ENCODE measurements around the gene GRM8.
"Not testable (repeated sequence)": the region's sequence is repeated elsewhere in the genome, so short reads cannot be mapped to it uniquely, and the experiment has no call there.

The GRM8 gene

GRCh38 chr7:126840869-126841268 lies 411.9 kb downstream of the GRM8 start:
- Histone ChIP-seq H3K9ac (ENCODE audit: insufficient read length, low read depth) (no peak overlapping the region), H3K4me1 (ENCODE audit: insufficient read depth, insufficient read length) (no peaks in the 10 kb centered on the region), H3K36me3 (ENCODE audit: insufficient read depth, insufficient read length, low read length) (no peaks in the 10 kb centered on the region), H3K27me3 (ENCODE audit: insufficient read depth, insufficient read length) (no peaks in the 10 kb centered on the region), H3K4me3 (ENCODE audit: insufficient read length, low read depth) (no peak overlapping the region), H3K9me3 (ENCODE audit: insufficient read depth, low read length) (no peaks in the 10 kb centered on the region)
- no peak for TF ChIP-seq SUZ12 (IDR thresholded peaks at IDR 0.05; ENCODE audit: extremely low read depth, insufficient read depth, insufficient read length)
- TF ChIP-seq YY1 (IDR thresholded peaks at IDR 0.05; ENCODE audit: insufficient read depth, insufficient read length) = no peak
- TF ChIP-seq ZNF274 (IDR thresholded peaks at IDR 0.05; ENCODE audit: low read depth, low read length) = no peak
- no peak for DNase-seq (ENCODE audit: low read depth, low spot score)

DNA sequence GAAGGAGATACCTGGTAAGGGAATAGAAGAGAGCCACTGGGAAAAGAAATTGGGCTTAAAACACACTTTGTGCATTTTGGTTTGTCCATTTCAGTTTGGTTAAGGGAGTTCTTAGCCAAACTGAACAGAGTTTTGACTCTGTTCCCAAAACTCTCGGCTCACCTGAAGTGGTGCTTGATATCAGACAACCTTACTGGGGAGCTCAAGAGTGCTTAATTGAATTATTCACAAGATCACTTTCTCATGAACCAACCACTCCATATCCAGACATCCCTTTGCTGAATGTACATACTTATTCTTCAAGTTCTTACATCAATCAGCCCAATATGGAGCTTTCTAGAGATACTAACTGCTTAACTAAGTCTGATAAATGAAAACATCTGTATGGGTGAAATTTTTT lies 413.1 kb downstream of the GRM8 start:
- H3K4me3 ChIP-seq (ENCODE audit: insufficient read length, low read depth) = no peak overlapping the region
- TF ChIP-seq ZNF274 (IDR thresholded peaks at IDR 0.05; ENCODE audit: low read depth, low read length) (no peak), SUZ12 (IDR thresholded peaks at IDR 0.05; ENCODE audit: extremely low read depth, insufficient read depth, insufficient read length) (no peak), YY1 (IDR thresholded peaks at IDR 0.05; ENCODE audit: insufficient read depth, insufficient read length) (no peak)
- no peaks in the 10 kb centered on the region for H3K9me3 ChIP-seq (ENCODE audit: insufficient read depth, low read length)
- H3K9ac ChIP-seq (ENCODE audit: insufficient read length, low read depth) = no peak overlapping the region
- no peaks in the 10 kb centered on the region for H3K4me1 ChIP-seq (ENCODE audit: insufficient read depth, insufficient read length)
- H3K36me3 ChIP-seq (ENCODE audit: insufficient read depth, insufficient read length, low read length) = no peaks in the 10 kb centered on the region
- H3K27me3 ChIP-seq (ENCODE audit: insufficient read depth, insufficient read length) = no peaks in the 10 kb centered on the region
- DNase-seq (ENCODE audit: low read depth, low spot score) = no peak

- Histone ChIP-seq H3K4me1 (ENCODE audit: insufficient read depth, insufficient read length) (no peaks in the 10 kb centered on the region), H3K4me3 (ENCODE audit: insufficient read length, low read depth) (no peak overlapping the region), H3K36me3 (ENCODE audit: insufficient read depth, insufficient read length, low read length) (no peaks in the 10 kb centered on the region), H3K27me3 (ENCODE audit: insufficient read depth, insufficient read length) (no peaks in the 10 kb centered on the region), H3K9ac (ENCODE audit: insufficient read length, low read depth) (no peak overlapping the region), H3K9me3 (ENCODE audit: insufficient read depth, low read length) (no peaks in the 10 kb centered on the region)
- TF ChIP-seq ZNF274 (IDR thresholded peaks at IDR 0.05; ENCODE audit: low read depth, low read length) (no peak), SUZ12 (IDR thresholded peaks at IDR 0.05; ENCODE audit: extremely low read depth, insufficient read depth, insufficient read length) (no peak), YY1 (IDR thresholded peaks at IDR 0.05; ENCODE audit: insufficient read depth, insufficient read length) (no peak)
- DNase-seq (ENCODE audit: low read depth, low spot score) = no peak
Observed at GRCh38 chr7:126838194-126838593, 414.5 kb downstream of the GRM8 start.

DNA sequence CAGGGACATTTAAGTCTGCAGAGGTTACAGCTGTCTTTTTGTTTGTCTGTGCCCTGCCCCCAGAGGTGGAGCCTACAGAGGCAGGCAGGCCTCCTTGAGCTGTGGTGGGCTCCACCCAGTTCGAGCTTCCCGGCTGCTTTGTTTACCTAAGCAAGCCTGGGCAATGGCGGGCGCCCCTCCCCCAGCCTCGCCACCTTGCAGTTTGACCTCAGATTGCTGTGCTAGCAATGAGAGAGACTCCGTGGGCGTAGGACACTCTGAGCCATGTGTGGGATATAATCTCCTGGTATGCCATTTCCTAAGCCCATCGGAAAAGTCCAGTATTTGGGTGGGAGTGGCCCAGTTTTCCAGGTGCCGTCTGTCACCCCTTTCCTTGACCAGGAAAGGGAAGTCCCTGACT lies 421.5 kb downstream of the GRM8 start:
- not testable (repeated sequence) for H3K4me1 ChIP-seq (ENCODE audit: insufficient read depth, insufficient read length); H3K9me3 ChIP-seq (ENCODE audit: insufficient read depth, low read length); H3K4me3 ChIP-seq (ENCODE audit: insufficient read length, low read depth); DNase-seq (ENCODE audit: low read depth, low spot score); H3K27me3 ChIP-seq (ENCODE audit: insufficient read depth, insufficient read length); H3K36me3 ChIP-seq (ENCODE audit: insufficient read depth, insufficient read length, low read length); H3K9ac ChIP-seq (ENCODE audit: insufficient read length, low read depth)

DNA sequence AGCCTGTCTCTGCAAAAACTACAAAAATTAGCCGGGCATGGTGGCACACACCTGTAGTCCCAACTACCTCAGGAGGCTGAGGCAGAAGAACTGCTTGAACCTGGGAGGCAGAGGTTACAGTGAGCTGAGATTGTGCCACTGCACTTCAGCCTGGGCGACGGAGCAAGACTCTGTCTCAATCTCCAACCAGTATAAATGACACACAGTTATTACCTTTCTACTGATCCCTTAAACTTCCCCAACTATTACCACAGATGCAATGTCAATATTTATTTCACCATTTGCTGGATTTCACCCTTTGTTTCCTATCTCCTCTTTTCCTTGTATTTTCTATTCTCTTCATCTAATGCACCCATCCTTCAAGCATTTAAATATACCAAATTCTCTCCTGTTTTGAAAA lies 431.8 kb downstream of the GRM8 start:
- H3K9ac ChIP-seq (ENCODE audit: insufficient read length, low read depth) = no peak overlapping the region
- no peak for DNase-seq (ENCODE audit: low read depth, low spot score)
- no peak overlapping the region for H3K4me3 ChIP-seq (ENCODE audit: insufficient read length, low read depth)
- no peaks in the 10 kb centered on the region for H3K9me3 ChIP-seq (ENCODE audit: insufficient read depth, low read length)
- H3K4me1 ChIP-seq (ENCODE audit: insufficient read depth, insufficient read length) = no peaks in the 10 kb centered on the region
- H3K36me3 ChIP-seq (ENCODE audit: insufficient read depth, insufficient read length, low read length) = no peaks in the 10 kb centered on the region
- TF ChIP-seq YY1 (IDR thresholded peaks at IDR 0.05; ENCODE audit: insufficient read depth, insufficient read length) (no peak), SUZ12 (IDR thresholded peaks at IDR 0.05; ENCODE audit: extremely low read depth, insufficient read depth, insufficient read length) (no peak), ZNF274 (IDR thresholded peaks at IDR 0.05; ENCODE audit: low read depth, low read length) (no peak)
- H3K27me3 ChIP-seq (ENCODE audit: insufficient read depth, insufficient read length) = no peaks in the 10 kb centered on the region

- H3K36me3 ChIP-seq (ENCODE audit: insufficient read depth, insufficient read length, low read length) = no peaks in the 10 kb centered on the region
- H3K4me1 ChIP-seq (ENCODE audit: insufficient read depth, insufficient read length) = no peaks in the 10 kb centered on the region
- no peaks in the 10 kb centered on the region for H3K9me3 ChIP-seq (ENCODE audit: insufficient read depth, low read length)
- TF ChIP-seq SUZ12 (IDR thresholded peaks at IDR 0.05; ENCODE audit: extremely low read depth, insufficient read depth, insufficient read length) (no peak), ZNF274 (IDR thresholded peaks at IDR 0.05; ENCODE audit: low read depth, low read length) (no peak), YY1 (IDR thresholded peaks at IDR 0.05; ENCODE audit: insufficient read depth, insufficient read length) (no peak)
- H3K9ac ChIP-seq (ENCODE audit: insufficient read length, low read depth) = no peak overlapping the region
- H3K4me3 ChIP-seq (ENCODE audit: insufficient read length, low read depth) = no peak overlapping the region
- H3K27me3 ChIP-seq (ENCODE audit: insufficient read depth, insufficient read length) = no peaks in the 10 kb centered on the region
- no peak for DNase-seq (ENCODE audit: low read depth, low spot score)
Observed at GRCh38 chr7:126819197-126819484, 433.6 kb downstream of the GRM8 start.

- DNase-seq (ENCODE audit: low read depth, low spot score) = no peak
- Histone ChIP-seq H3K9ac (ENCODE audit: insufficient read length, low read depth) (no peak overlapping the region), H3K27me3 (ENCODE audit: insufficient read depth, insufficient read length) (no peaks in the 10 kb centered on the region), H3K36me3 (ENCODE audit: insufficient read depth, insufficient read length, low read length) (no peaks in the 10 kb centered on the region), H3K4me3 (ENCODE audit: insufficient read length, low read depth) (no peak overlapping the region), H3K4me1 (ENCODE audit: insufficient read depth, insufficient read length) (no peaks in the 10 kb centered on the region), H3K9me3 (ENCODE audit: insufficient read depth, low read length) (no peaks in the 10 kb centered on the region)
- TF ChIP-seq ZNF274 (IDR thresholded peaks at IDR 0.05; ENCODE audit: low read depth, low read length) (no peak), SUZ12 (IDR thresholded peaks at IDR 0.05; ENCODE audit: extremely low read depth, insufficient read depth, insufficient read length) (no peak), YY1 (IDR thresholded peaks at IDR 0.05; ENCODE audit: insufficient read depth, insufficient read length) (no peak)
Observed at GRCh38 chr7:126818393-126819196, 434.1 kb downstream of the GRM8 start.
